Measurements from ENCODE around the gene HYLS1.

Gene HYLS1

GRCh38 chr11:125945011-125945796 lies 57.7 kb downstream of the HYLS1 start:
- no peaks in the 10 kb centered on the region for H3K36me3 Mint-ChIP-seq
- H3K4me1 Mint-ChIP-seq = peaks cover 3 to 6% of the 10 kb centered on the region in 2 donors
- peaks cover 6 to 12% of the 10 kb centered on the region in 2 donors for H3K27me3 Mint-ChIP-seq
- H3K9me3 Mint-ChIP-seq = no peaks in the 10 kb centered on the region
- H3K27ac Mint-ChIP-seq = no peak overlapping the region
- H3K4me3 Mint-ChIP-seq = no peak overlapping the region
- ATAC-seq (replicated peaks) = no peak
- no peak for DNase-seq

GRCh38 chr11:125945797-125946520 lies 58.5 kb downstream of the HYLS1 start, which contains the start of gene VSIG10L2:
TSS of gene VSIG10L2 (plus strand) at chr11:125946044. CDS start at chr11:125946056, 12 bp downstream.
- no peak for DNase-seq
- Mint-ChIP-seq H3K9me3 (no peaks in the 10 kb centered on the region), H3K4me3 (no peak within 1 kb of the TSS), H3K27me3 (peaks cover 6 to 12% of the 10 kb centered on the region in 2 donors), H3K27ac (no peak within 1 kb of the TSS), H3K36me3 (no peaks in the 10 kb centered on the region), H3K4me1 (peaks cover 3 to 6% of the 10 kb centered on the region in 2 donors)
- ATAC-seq (replicated peaks) = no peak

GRCh38 chr11:125946712-125947418 lies 59.4 kb downstream of the HYLS1 start:
- H3K4me1 Mint-ChIP-seq = peaks cover 3 to 5% of the 10 kb centered on the region in 2 donors
- no peak overlapping the region for H3K27ac Mint-ChIP-seq
- H3K9me3 Mint-ChIP-seq = no peaks in the 10 kb centered on the region
- ATAC-seq (replicated peaks) = no peak
- H3K36me3 Mint-ChIP-seq = no peaks in the 10 kb centered on the region
- H3K27me3 Mint-ChIP-seq = peaks cover 10 to 18% of the 10 kb centered on the region in 2 donors
- no peak for DNase-seq
- H3K4me3 Mint-ChIP-seq = no peak overlapping the region

GRCh38 chr11:125947419-125948277 lies 60.2 kb downstream of the HYLS1 start:
- H3K36me3 Mint-ChIP-seq = no peaks in the 10 kb centered on the region
- no peaks in the 10 kb centered on the region for H3K4me1 Mint-ChIP-seq
- H3K27ac Mint-ChIP-seq = no peak overlapping the region
- no peak for ATAC-seq (replicated peaks)
- H3K9me3 Mint-ChIP-seq = no peaks in the 10 kb centered on the region
- no peak for DNase-seq
- H3K27me3 Mint-ChIP-seq = peaks cover 4 to 11% of the 10 kb centered on the region in 2 donors
- H3K4me3 Mint-ChIP-seq = no peak overlapping the region

GRCh38 chr11:125948278-125949051 lies 61.0 kb downstream of the HYLS1 start:
- Mint-ChIP-seq H3K4me1 (no peaks in the 10 kb centered on the region), H3K27me3 (peaks cover 4 to 11% of the 10 kb centered on the region in 2 donors), H3K9me3 (no peaks in the 10 kb centered on the region), H3K4me3 (no peak overlapping the region), H3K27ac (no peak overlapping the region), H3K36me3 (no peaks in the 10 kb centered on the region)
- ATAC-seq (replicated peaks) = no peak
- no peak for DNase-seq

GRCh38 chr11:125949271-125950177 lies 62.1 kb downstream of the HYLS1 start:
- no peaks in the 10 kb centered on the region for H3K4me1 Mint-ChIP-seq
- DNase-seq = no peak
- H3K27me3 Mint-ChIP-seq = peaks cover 4 to 11% of the 10 kb centered on the region in 2 donors
- H3K9me3 Mint-ChIP-seq = no peaks in the 10 kb centered on the region
- ATAC-seq (replicated peaks) = no peak
- H3K4me3 Mint-ChIP-seq = no peak overlapping the region
- no peak overlapping the region for H3K27ac Mint-ChIP-seq
- no peaks in the 10 kb centered on the region for H3K36me3 Mint-ChIP-seq

- no peak overlapping the region for H3K4me3 Mint-ChIP-seq
- H3K36me3 Mint-ChIP-seq = no peaks in the 10 kb centered on the region
- DNase-seq (no peak), ATAC-seq (replicated peaks) (no peak)
- no peak overlapping the region for H3K27ac Mint-ChIP-seq
- no peaks in the 10 kb centered on the region for H3K9me3 Mint-ChIP-seq
- H3K4me1 Mint-ChIP-seq = no peaks in the 10 kb centered on the region
- peaks cover 4 to 15% of the 10 kb centered on the region in 2 donors for H3K27me3 Mint-ChIP-seq
Observed at GRCh38 chr11:125950178-125950490, 62.7 kb downstream of the HYLS1 start.
